ENCODE measurements around the gene NTPCR.
"Not testable (repeated sequence)": the region's sequence is repeated elsewhere in the genome, so short reads cannot be mapped to it uniquely, and the experiment has no call there.

NTPCR gene, protein sequence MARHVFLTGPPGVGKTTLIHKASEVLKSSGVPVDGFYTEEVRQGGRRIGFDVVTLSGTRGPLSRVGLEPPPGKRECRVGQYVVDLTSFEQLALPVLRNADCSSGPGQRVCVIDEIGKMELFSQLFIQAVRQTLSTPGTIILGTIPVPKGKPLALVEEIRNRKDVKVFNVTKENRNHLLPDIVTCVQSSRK

GRCh38 chr1:232950197-232951176 lies at the start of gene NTPCR:
Gene NTPCR, plus strand, starts transcription at chr1:232950611. Its CDS starts 100 bp downstream, at chr1:232950711.
- peak; percentile 69 for DNase-seq (ENCODE audit: low read depth)

- DNase-seq (ENCODE audit: low read depth) = no peak
Measured at GRCh38 chr1:232900818-232901217, 49.6 kb upstream of the NTPCR start.

- DNase-seq (ENCODE audit: low read depth) = no peak
Measured at GRCh38 chr1:232901255-232901654, 49.2 kb upstream of the NTPCR start.

DNA sequence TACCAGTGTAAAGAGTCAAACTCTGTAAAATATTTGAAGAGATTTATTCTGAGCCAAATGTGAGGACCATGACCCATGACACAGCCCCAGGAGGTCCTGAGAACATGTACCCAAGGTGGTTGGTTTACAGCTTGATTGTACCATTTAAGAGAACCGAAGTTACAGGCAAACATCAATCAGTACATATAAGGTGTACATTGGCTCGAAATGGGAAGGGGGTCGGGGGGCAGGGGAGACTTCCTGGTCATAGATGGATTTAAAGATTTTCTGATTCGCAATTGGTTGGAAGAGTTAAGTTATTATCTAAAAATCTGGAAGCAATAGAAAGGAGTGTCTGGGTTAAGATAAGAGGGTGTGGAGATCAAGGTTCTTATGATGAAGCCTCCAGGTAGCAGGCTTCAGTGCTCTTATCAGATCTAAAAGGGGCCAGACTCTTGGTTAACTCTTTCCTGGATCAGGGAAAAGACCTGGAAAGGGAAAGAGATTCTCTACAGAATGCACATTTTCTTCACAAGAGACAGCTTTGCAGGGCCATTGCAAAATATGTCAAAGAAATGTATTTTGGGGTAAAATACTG lies 47.5 kb upstream of the NTPCR start:
- no peak for DNase-seq (ENCODE audit: low read depth)

GRCh38 chr1:232904131-232904530 lies 46.3 kb upstream of the NTPCR start:
- DNase-seq (ENCODE audit: low read depth) = no peak

- DNase-seq (ENCODE audit: low read depth) = peak; percentile 36
Measured at GRCh38 chr1:232904566-232904965, 45.8 kb upstream of the NTPCR start.

DNA sequence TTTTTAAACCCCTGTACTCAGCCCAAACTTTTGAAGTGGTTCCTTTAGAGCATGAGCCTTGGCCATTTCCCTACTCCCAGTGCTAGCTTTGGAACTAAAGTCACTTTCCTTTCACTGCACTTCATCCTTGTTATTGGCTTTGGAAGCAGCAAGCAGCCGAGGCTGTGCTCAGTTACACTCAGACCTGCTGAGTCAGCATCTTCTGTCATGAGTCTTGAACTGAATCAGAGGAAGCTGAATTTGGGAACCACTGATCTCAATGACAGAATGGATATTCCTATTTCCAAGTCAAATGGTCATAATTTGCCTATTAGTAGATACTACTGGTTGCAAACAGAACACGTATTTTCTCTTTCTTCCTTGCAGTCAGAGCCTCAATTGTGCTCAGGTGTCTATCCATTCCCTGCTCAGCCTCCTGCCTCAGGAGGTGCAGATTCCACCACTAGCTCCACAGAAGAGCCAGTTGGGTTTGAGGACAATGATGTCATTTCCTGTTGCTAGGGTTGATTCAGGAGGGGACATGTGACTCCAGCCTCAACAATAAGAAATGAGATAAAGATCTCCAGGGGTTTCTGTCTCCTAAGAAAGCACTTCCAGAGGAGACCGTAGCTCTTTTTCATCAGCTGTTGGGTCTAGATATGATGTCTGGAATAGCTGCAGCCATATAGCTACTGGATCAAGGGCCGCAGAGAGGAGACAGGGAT lies 44.9 kb upstream of the NTPCR start:
- DNase-seq (ENCODE audit: low read depth) = no peak

- DNase-seq (ENCODE audit: low read depth) = no peak
Measured at GRCh38 chr1:232906441-232906840, 44.0 kb upstream of the NTPCR start.

- DNase-seq (ENCODE audit: low read depth) = no peak
Measured at GRCh38 chr1:232908831-232909230, 41.6 kb upstream of the NTPCR start.

DNA sequence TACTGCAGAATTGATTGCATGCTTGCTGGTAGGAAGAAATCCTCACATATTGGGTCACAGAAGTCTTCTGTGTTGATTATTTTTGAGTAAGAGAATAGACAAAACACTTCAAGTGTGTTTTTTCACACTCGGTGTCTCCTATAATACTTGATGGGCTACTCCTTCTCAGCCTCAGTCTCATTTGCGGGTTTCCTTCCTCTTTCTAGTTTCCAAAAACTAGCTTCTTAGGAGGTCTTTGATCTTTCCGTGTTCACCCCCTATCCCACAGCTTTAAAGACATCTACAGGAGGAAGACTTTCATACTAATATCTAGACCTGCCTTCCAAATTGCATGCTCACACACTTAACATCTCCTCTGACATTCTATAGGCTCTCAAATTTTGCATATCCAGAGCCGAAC lies 40.7 kb upstream of the NTPCR start:
- no peak for DNase-seq (ENCODE audit: low read depth)

DNA sequence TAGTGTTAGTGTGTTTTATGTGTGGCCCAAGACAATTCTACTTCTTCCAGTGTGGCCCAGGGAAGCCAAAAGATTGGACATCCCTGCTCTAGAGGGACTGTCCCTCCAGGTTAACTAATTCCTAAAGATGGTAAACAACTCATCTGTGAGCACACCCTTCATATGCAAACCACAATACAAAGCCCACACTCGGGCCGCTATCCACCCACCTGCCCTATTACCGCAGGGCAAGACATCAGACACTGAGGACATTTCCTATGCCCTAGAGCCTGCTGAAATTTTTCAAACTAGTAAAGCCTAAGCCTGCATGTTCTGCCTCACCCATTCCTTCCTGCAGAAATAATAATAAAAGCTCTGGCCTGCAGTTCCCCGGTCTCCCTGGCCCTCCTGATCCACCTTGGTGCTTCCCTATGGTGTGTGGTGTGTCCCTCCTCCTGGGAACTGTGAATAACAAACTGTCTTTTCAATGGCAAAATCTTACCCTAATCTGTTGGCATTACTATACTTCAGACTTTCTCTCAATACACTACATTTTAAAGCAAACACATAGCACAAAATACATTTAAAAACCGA lies 39.3 kb upstream of the NTPCR start:
- no peak for DNase-seq (ENCODE audit: low read depth)

DNA sequence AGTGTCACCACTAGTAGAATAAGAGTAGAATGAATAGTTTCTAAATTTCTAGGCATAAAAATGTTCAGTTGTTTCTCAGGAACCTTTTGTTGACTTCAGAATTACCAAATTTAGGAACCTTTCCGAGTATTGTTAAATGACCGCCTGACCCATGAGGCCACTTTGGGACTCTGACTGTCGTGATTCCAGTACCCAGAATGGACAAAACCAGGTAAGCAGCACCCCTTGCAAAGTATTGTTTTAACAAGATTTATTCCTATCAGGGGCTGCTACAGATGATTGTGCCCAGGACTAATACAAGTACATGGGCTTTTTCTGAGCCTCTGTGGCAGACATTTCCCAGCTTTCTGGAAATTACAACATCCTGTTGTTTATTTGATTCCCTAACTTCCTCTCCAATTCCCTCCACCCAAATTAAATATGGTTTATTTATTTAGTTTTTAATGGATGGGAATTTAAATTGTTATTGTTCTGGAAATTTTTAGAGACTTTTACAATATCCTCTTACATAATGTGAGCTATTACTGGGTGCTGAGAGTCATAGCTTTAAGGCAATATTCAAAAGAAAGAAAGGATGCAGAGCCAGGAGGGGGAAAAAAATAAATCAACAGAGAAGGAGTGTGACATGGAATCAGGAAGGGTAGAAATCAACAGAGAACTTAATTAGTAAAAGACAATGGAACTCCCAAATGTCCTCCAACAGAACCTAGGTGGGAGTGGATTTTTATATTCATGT lies 37.4 kb upstream of the NTPCR start:
- DNase-seq (ENCODE audit: low read depth) = no peak

DNA sequence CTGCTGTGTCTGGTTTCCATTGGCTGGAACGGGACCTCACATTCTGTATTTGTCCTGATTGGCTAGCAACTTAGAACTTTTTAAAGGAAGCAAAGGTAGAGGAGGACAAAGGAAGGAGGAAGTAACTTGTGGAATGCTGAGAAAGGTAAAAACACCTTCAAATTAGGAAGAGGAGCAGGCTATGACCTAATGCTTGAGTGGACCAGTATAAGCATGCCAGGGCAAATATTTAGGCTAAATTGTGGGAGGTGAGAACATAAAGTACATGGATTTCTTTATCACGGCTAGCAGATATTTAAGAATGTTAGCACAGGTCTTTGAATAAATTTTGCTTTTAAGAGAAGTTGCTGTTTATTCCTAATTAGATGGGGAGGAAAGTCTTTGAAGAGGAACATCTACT lies 36.1 kb upstream of the NTPCR start:
- not testable (repeated sequence) for DNase-seq (ENCODE audit: low read depth)

DNA sequence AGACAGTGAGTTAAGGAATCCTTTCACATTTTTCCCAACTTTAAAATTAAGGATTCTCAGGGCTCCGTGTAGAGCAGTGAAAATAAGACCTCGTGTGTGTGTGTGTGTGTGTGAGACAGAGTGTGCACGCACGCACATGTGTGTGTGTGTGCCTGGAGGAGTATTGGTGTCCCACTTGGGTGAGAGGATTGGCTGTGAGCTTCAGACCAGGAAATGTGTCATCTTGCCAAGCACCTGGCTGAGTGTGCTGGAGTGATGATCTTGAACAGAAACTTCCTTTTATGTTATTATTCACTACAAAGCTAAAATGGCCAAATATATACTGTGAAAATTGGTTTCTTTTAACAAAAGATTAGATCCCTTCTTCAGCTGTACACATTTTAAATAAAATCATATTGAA lies 35.2 kb upstream of the NTPCR start:
- DNase-seq (ENCODE audit: low read depth) = no peak

DNA sequence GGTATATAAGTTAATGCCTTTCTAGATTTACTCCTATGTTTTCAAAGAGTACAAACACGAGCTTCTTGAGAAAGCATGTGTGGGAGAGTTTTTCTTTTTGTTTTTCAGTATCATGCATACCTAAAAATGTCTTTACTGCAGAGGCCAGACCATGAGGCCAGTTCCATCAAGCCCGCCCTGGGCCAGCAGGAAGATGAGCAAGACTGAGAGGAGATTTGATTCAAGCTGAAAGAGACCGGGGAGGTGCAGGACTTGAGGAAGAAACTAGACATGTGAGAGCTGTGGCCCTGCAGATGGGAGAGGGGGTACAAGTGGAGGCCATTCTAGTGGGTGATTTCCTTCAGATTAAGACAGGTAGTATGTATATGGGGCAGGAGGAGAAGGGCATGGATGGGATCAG lies 33.4 kb upstream of the NTPCR start:
- no peak for DNase-seq (ENCODE audit: low read depth)

- DNase-seq (ENCODE audit: low read depth) = no peak
Measured at GRCh38 chr1:232921381-232921780, 29.0 kb upstream of the NTPCR start.

- no peak for DNase-seq (ENCODE audit: low read depth)
Measured at GRCh38 chr1:232922485-232922884, 27.9 kb upstream of the NTPCR start.

DNA sequence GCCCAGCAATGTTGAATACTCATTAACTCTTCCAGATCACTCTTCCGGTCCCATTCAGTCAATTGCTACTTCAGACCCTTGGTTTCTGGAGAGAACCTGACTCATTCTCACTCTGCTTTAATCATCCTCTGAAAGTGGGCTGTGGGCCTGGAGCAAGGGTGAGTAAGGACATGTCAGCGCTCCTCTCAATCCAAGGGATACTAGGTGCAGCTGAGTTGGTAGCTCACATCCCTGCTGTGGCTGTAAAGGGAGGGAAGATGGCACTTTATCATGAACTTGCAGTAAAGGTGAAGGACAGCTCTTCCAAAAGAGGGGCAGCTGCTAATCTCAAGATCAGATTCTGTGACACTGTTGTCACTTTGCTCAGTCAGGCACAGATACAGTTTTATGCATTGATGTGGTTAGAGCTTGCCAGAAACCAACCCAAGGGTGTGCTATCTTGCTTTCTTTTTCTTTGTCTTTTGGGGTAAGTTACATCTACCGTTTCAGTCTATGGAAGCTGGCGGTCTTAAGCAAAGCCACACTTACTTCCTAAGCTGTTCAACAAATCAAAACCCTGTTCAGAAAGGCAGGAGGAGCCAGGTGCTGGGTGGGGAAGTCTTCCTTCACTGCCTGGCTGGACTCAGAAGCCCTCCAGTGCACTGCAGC lies 26.5 kb upstream of the NTPCR start:
- no peak for DNase-seq (ENCODE audit: low read depth)

- no peak for DNase-seq (ENCODE audit: low read depth)
Measured at GRCh38 chr1:232924874-232925273, 25.5 kb upstream of the NTPCR start.

DNA sequence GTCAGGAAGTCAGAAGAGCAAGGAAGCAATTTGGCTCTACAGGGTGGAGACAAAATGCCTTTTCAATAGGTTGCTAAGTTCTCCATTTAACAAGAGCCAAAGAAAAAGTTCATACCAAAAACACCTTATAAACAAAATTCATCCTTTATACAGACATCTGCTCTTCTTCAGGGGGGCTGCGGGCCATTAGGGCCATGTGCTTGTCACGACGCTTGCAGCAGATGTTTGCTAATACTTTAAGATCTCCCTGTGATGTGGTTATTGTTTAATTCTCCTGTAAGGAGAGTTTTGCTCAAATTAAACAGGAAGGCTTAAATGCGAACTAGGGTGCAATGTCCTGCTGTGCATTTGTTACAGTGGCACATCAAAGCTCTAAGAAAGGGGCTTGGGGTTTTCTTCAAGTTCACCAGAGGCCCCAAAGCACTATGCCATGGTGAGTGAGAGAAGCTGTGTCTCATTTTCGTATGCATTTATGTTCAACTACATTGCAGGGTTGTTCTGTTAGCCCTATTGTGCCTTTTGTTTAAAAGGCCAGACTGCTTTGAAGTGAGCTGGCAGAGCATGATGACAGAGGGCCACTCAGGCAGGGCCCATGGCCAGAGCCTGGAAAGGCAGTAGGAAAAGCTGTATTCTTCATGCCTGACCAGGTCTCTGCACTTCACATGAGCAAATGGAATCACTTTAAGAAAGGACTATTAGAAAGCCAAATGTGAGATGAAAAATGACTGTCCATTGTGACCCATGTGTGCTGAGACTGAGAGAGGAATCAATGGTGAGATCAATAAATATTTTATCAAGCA lies 24.8 kb upstream of the NTPCR start:
- DNase-seq (ENCODE audit: low read depth) = no peak

All from non-pigmented ciliary epithelial cell (primary cell).